ENCODE data around the gene SLC35F1. TPM values are rescaled to one million over a fixed set of nuclear protein-coding genes. Genes with fewer than 3 reads are reported as not detected.
A peak's percentile ranks its signal among the peaks of the same experiment; 100 is the strongest.
"Not testable (repeated sequence)": the region's sequence is repeated elsewhere in the genome, so short reads cannot be mapped to it uniquely, and the experiment has no call there.

Gene SLC35F1
- total and polyA plus RNA-seq, 2 donors (not counting 1 experiment from before 2014, with no cell fraction given): 0.09 to 0.17 TPM

- no peak for DNase-seq (ENCODE audit: low read depth in 2 of 2)
- no peak overlapping the region for H2AFZ ChIP-seq (ENCODE audit: low read length)
- no peaks in the 10 kb centered on the region for H3K9me3 ChIP-seq (ENCODE audit: control insufficient read depth, insufficient read depth, low read depth, low read length)
- TF ChIP-seq, protein P1, sequence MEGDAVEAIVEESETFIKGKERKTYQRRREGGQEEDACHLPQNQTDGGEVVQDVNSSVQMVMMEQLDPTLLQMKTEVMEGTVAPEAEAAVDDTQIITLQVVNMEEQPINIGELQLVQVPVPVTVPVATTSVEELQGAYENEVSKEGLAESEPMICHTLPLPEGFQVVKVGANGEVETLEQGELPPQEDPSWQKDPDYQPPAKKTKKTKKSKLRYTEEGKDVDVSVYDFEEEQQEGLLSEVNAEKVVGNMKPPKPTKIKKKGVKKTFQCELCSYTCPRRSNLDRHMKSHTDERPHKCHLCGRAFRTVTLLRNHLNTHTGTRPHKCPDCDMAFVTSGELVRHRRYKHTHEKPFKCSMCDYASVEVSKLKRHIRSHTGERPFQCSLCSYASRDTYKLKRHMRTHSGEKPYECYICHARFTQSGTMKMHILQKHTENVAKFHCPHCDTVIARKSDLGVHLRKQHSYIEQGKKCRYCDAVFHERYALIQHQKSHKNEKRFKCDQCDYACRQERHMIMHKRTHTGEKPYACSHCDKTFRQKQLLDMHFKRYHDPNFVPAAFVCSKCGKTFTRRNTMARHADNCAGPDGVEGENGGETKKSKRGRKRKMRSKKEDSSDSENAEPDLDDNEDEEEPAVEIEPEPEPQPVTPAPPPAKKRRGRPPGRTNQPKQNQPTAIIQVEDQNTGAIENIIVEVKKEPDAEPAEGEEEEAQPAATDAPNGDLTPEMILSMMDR (conservative IDR thresholded peaks at IDR 0.05 in 1 of 2, IDR thresholded peaks at IDR 0.05 in 1 of 2; ENCODE audit: low read depth in 1 of 2, low read length in 2 of 2): no peak
- TF ChIP-seq EZH2 (IDR thresholded peaks at IDR 0.05; ENCODE audit: low read length, missing control alignments): no peak
- no peak overlapping the region for H3K27ac ChIP-seq (ENCODE audit: insufficient read depth, low read length)
- no peaks in the 10 kb centered on the region for H3K27me3 ChIP-seq (ENCODE audit: control insufficient read depth, insufficient read depth, low read length)
- H3K9ac ChIP-seq (ENCODE audit: insufficient read depth, low read length): no peak overlapping the region
- no peaks in the 10 kb centered on the region for H3K79me2 ChIP-seq (ENCODE audit: control insufficient read depth, insufficient read depth, low read length)
- no peak overlapping the region for H3K4me3 ChIP-seq (replicated peaks in 1 of 4; ENCODE audit: control extremely low read depth in 1 of 4, insufficient read depth in 1 of 4, low read depth in 3 of 4, low read length in 4 of 4)
- H3K36me3 ChIP-seq (ENCODE audit: control insufficient read depth, insufficient read depth, low read length): no peaks in the 10 kb centered on the region
- no peaks in the 10 kb centered on the region for H3K4me1 ChIP-seq (ENCODE audit: control insufficient read depth, extremely low read depth, insufficient read depth, low read length)
- no peaks in the 10 kb centered on the region for H4K20me1 ChIP-seq (ENCODE audit: control insufficient read depth, extremely low read depth, insufficient read depth, low read length)
- no peak overlapping the region for H3K4me2 ChIP-seq (ENCODE audit: extremely low read depth, insufficient read depth, low read length)
Observed at GRCh38 chr6:117958536-117958935, 51.5 kb downstream of the SLC35F1 start.

DNA sequence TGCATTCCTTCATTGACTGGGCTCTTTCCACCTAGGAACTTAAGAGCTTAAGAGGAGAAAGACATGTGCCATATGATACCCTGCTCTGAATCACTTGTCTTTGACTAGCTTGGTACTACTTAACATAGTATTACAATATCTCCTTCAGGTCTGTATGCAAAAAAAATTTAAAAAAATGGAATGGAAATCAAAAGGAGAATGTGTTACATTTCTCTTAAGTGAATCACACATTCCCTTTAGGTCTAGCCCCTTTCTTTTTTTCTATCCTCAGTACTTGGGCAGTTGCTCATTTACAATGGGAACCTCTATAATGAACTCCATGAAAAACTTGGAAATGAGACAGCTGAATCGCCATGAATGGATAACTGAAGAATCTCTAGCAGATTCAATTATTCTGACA lies 53.8 kb downstream of the SLC35F1 start:
- TF ChIP-seq EZH2 (IDR thresholded peaks at IDR 0.05; ENCODE audit: low read length, missing control alignments): no peak
- TF ChIP-seq, protein P1 (conservative IDR thresholded peaks at IDR 0.05 in 1 of 2, IDR thresholded peaks at IDR 0.05 in 1 of 2; ENCODE audit: low read depth in 1 of 2, low read length in 2 of 2): no peak
- H3K79me2 ChIP-seq (ENCODE audit: control insufficient read depth, insufficient read depth, low read length): no peaks in the 10 kb centered on the region
- no peak overlapping the region for H3K4me2 ChIP-seq (ENCODE audit: extremely low read depth, insufficient read depth, low read length)
- H3K4me1 ChIP-seq (ENCODE audit: control insufficient read depth, extremely low read depth, insufficient read depth, low read length): no peaks in the 10 kb centered on the region
- no peak overlapping the region for H2AFZ ChIP-seq (ENCODE audit: low read length)
- no peaks in the 10 kb centered on the region for H4K20me1 ChIP-seq (ENCODE audit: control insufficient read depth, extremely low read depth, insufficient read depth, low read length)
- H3K4me3 ChIP-seq (replicated peaks in 1 of 4; ENCODE audit: control extremely low read depth in 1 of 4, insufficient read depth in 1 of 4, low read depth in 3 of 4, low read length in 4 of 4): no peak overlapping the region
- no peak overlapping the region for H3K9ac ChIP-seq (ENCODE audit: insufficient read depth, low read length)
- H3K27ac ChIP-seq (ENCODE audit: insufficient read depth, low read length): no peak overlapping the region
- DNase-seq (ENCODE audit: low read depth in 2 of 2): peak in 1 of 2 donors; percentile 33
- H3K27me3 ChIP-seq (ENCODE audit: control insufficient read depth, insufficient read depth, low read length): no peaks in the 10 kb centered on the region
- no peaks in the 10 kb centered on the region for H3K9me3 ChIP-seq (ENCODE audit: control insufficient read depth, insufficient read depth, low read depth, low read length)
- no peaks in the 10 kb centered on the region for H3K36me3 ChIP-seq (ENCODE audit: control insufficient read depth, insufficient read depth, low read length)

DNA sequence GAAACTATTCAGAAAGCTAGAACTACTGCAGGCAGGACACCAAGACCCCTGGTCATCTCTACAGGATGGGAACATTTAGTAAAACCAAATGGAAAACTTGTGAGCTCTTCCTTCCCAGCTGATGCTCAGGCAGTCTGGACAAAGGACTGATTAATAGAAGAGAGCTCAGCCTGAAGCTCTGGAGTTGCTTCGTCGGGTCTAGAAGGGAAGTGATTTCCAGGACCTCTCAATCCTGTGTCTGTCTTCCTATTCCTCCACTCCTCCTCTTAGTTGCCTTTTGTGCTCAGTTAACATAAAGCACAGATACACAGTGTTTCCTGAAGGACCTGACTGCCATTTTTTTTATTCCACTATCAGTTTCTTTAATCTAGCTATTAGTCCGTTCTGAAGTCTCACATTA lies 54.2 kb downstream of the SLC35F1 start:
- Histone ChIP-seq H3K27ac (ENCODE audit: insufficient read depth, low read length) (no peak overlapping the region), H3K36me3 (ENCODE audit: control insufficient read depth, insufficient read depth, low read length) (no peaks in the 10 kb centered on the region), H2AFZ (ENCODE audit: low read length) (no peak overlapping the region), H4K20me1 (ENCODE audit: control insufficient read depth, extremely low read depth, insufficient read depth, low read length) (no peaks in the 10 kb centered on the region), H3K4me3 (replicated peaks in 1 of 4; ENCODE audit: control extremely low read depth in 1 of 4, insufficient read depth in 1 of 4, low read depth in 3 of 4, low read length in 4 of 4) (no peak overlapping the region), H3K27me3 (ENCODE audit: control insufficient read depth, insufficient read depth, low read length) (no peaks in the 10 kb centered on the region), H3K4me1 (ENCODE audit: control insufficient read depth, extremely low read depth, insufficient read depth, low read length) (no peaks in the 10 kb centered on the region), H3K4me2 (ENCODE audit: extremely low read depth, insufficient read depth, low read length) (no peak overlapping the region), H3K9ac (ENCODE audit: insufficient read depth, low read length) (no peak overlapping the region), H3K9me3 (ENCODE audit: control insufficient read depth, insufficient read depth, low read depth, low read length) (no peaks in the 10 kb centered on the region), H3K79me2 (ENCODE audit: control insufficient read depth, insufficient read depth, low read length) (no peaks in the 10 kb centered on the region)
- no peak for DNase-seq (ENCODE audit: low read depth in 2 of 2)
- TF ChIP-seq, protein P1 (conservative IDR thresholded peaks at IDR 0.05 in 1 of 2, IDR thresholded peaks at IDR 0.05 in 1 of 2; ENCODE audit: low read depth in 1 of 2, low read length in 2 of 2): no peak

GRCh38 chr6:117965763-117966162 lies 58.7 kb downstream of the SLC35F1 start:
- not testable (repeated sequence) for H3K27me3 ChIP-seq (ENCODE audit: control insufficient read depth, insufficient read depth, low read length); DNase-seq (ENCODE audit: low read depth in 2 of 2); H3K27ac ChIP-seq (ENCODE audit: insufficient read depth, low read length); H2AFZ ChIP-seq (ENCODE audit: low read length); H3K9me3 ChIP-seq (ENCODE audit: control insufficient read depth, insufficient read depth, low read depth, low read length); H3K9ac ChIP-seq (ENCODE audit: insufficient read depth, low read length); H3K4me1 ChIP-seq (ENCODE audit: control insufficient read depth, extremely low read depth, insufficient read depth, low read length); H3K79me2 ChIP-seq (ENCODE audit: control insufficient read depth, insufficient read depth, low read length); H4K20me1 ChIP-seq (ENCODE audit: control insufficient read depth, extremely low read depth, insufficient read depth, low read length); H3K4me3 ChIP-seq (replicated peaks in 1 of 4; ENCODE audit: control extremely low read depth in 1 of 4, insufficient read depth in 1 of 4, low read depth in 3 of 4, low read length in 4 of 4); H3K4me2 ChIP-seq (ENCODE audit: extremely low read depth, insufficient read depth, low read length); H3K36me3 ChIP-seq (ENCODE audit: control insufficient read depth, insufficient read depth, low read length)
